Adrenal gland (tissue), 12 donors: Measurements from ENCODE around the gene MTUS2. TPM values are rescaled to one million over a fixed set of nuclear protein-coding genes. Genes with fewer than 3 reads are reported as not detected.
A peak's percentile ranks its signal among the peaks of the same experiment; 100 is the strongest.

Experiments
- DNase-seq, 7 donors: peaks; one replicate each; pipeline ENCODE4 v3.0.0-alpha.2; 2019 to 2020
- H3K27ac ChIP-seq, 5 donors: fragments of 200-600 bp; sonication (generic) in 4 of 5; 1 replicate in 3 of 5; 2 replicates in 2 of 5; pipeline versions ENCODE4 v1.5.1 to v1.8.0; 2016 to 2020; ENCODE audit warnings: mild to moderate bottlenecking in 1 of 5
- H3K27me3 ChIP-seq: fragments of 200-600 bp; 2 replicates; pipeline ENCODE4 v1.8.0; 2021
- H3K36me3 ChIP-seq, 2 donors: fragments of 200-600 bp; replicated peaks in 1 of 2; 1 replicate in 1 of 2; 2 replicates in 1 of 2; pipeline versions ENCODE4 v1.5.1 to v1.8.0; 2018 to 2022
- H3K4me1 ChIP-seq, 2 donors: fragments of 200-600 bp; replicated peaks in 1 of 2; 1 replicate in 1 of 2; 2 replicates in 1 of 2; pipeline versions ENCODE4 v1.5.1 to v1.8.0; 2018 to 2021
- H3K4me3 ChIP-seq, 4 donors: fragments of 200-600 bp; sonication (generic) in 3 of 4; one replicate each; pipeline ENCODE4 v1.5.1; 2016 to 2018
- H3K9me3 ChIP-seq, 3 donors: fragments of 200-600 bp; sonication (generic) in 1 of 3; replicated peaks in 1 of 3; 1 replicate in 2 of 3; 2 replicates in 1 of 3; pipeline versions ENCODE4 v1.5.1 to v1.8.0; 2016 to 2021
- CTCF ChIP-seq, 6 experiments: fragments of 450-650 bp in 4 of 6; fragments of 200-600 bp in 2 of 6; sonication (generic) in 1 of 6; IDR thresholded peaks; 1 replicate in 5 of 6; 2 replicates in 1 of 6; pipeline versions ENCODE4 v1.5.1 to v1.8.0; 2016 to 2021; ENCODE audit warnings: antibody characterized with exemption in 6 of 6, mild to moderate bottlenecking in 2 of 6, moderate library complexity in 1 of 6
- POLR2A ChIP-seq, 2 donors: fragments of 450-650 bp; IDR thresholded peaks; one replicate each; pipeline ENCODE4 v1.6.1; 2017; ENCODE audit warnings: antibody characterized with exemption in 2 of 2, mild to moderate bottlenecking in 2 of 2, moderate library complexity in 1 of 2
- WGBS, 4 donors: extraction: QIAGEN DNeasy Blood & Tissue Kit in 2 of 4; methylation state at CpG; one replicate each; pipeline versions ENCODE4 v1.1.5 to v1.1.7; 2013 to 2017; 5-methylcytosine and 5-hydroxymethylcytosine counted together
- intact Hi-C, 2 donors: fragments of 100-400 bp; cut with DNase I; formaldehyde crosslinking; loops; one replicate each; pipeline versions ENCODE4 v1.14.1 to v1.15.0; 2022 to 2023
- polyA plus RNA-seq, 3 donors: library from polyadenylated mRNA; stranded (reverse); fragments of 200-250 nt in 2 of 3; fragments of 350-450 nt in 1 of 3; fragmentation: Illumina TruSeq in 1 of 3; extraction: RNeasy Lipid Tissue Mini Kit (QIAGEN cat#74804) in 1 of 3; gene quantifications; one replicate each; pipeline ENCODE4 v1.2.3, GENCODE V29; 2013 to 2014
- total RNA-seq, 9 donors: library from RNA; depleted of rRNA in 4 of 9; stranded (reverse); fragments of >200 nt in 4 of 9; fragments of 120-200 nt in 1 of 9; fragmentation: NEBNext Ultra II Directional in 1 of 9; extraction: Animal tissue kit (Norgen Biotek cat#: 25700) in 1 of 9; gene quantifications; one replicate each; pipeline versions ENCODE4 v1.1.0 to v1.2.4, GENCODE V29; 2013 to 2023
- donor health status: healthy with polysubstance abuse.
- donor health status: Bipolar disorder and iron deficiency.
- donor health status: DM: yes; HTN: yes; CAD: no.
- donor health status: DM: no; HTN: no; CAD: no.
- donor health status: DM: no; HTN: no; CAD: no.
- donor health status: DM: yes; HTN: yes; CAD: no.

The MTUS2 gene
- total and polyA plus RNA-seq, 12 donors, result 0.07 to 0.24 (median 0.14) TPM; not detected in 5

GRCh38 chr13:28794396-28794795 is 25.7 kb upstream of the MTUS2 start:
- Histone ChIP-seq H3K9me3 (no peaks in the 10 kb centered on the region), H3K27ac (no peak overlapping the region), H3K36me3 (no peaks in the 10 kb centered on the region), H3K27me3 (peaks cover under 1% of the 10 kb centered on the region), H3K4me1 (no peaks in the 10 kb centered on the region), H3K4me3 (no peak overlapping the region)
- TF ChIP-seq CTCF (IDR thresholded peaks at IDR 0.05), result no peak
- no peak for TF ChIP-seq POLR2A (IDR thresholded peaks at IDR 0.05)
- no peak for DNase-seq
- intact Hi-C loops, result loop anchor here in 1 of 2 donors (5.0 to 10.0 kb wide), 2 partner anchors 80 to 117 kb away; partner anchors contain the start of gene SLC46A3
- WGBS, 4 donors, result 54 to 64% (median 60%) methylated on average over 6 of the region's 6 CpGs

- H3K27me3 ChIP-seq, result no peaks in the 10 kb centered on the region
- no peak overlapping the region for H3K4me3 ChIP-seq
- no peak for TF ChIP-seq CTCF (IDR thresholded peaks at IDR 0.05)
- no peak for TF ChIP-seq POLR2A (IDR thresholded peaks at IDR 0.05)
- no peak overlapping the region for H3K27ac ChIP-seq
- no peaks in the 10 kb centered on the region for H3K4me1 ChIP-seq
- no peaks in the 10 kb centered on the region for H3K9me3 ChIP-seq
- no peaks in the 10 kb centered on the region for H3K36me3 ChIP-seq
- WGBS, 4 donors, result 95 to 100% (median 96%) methylated on average over 1 of the region's 1 CpG
- DNase-seq, result no peak
- intact Hi-C loops, result loop anchor here (5.0 to 10.0 kb wide), 3 partner anchors 82 to 475 kb away; partner anchors contain the start of gene SLC46A3 (in 1 of the 2)
Measured at GRCh38 chr13:28796938-28797257, 23.2 kb upstream of the MTUS2 start.

GRCh38 chr13:28805193-28805819 is 14.8 kb upstream of the MTUS2 start:
- Histone ChIP-seq H3K27ac (no peak overlapping the region), H3K27me3 (peaks cover 7% of the 10 kb centered on the region), H3K4me3 (no peak overlapping the region), H3K36me3 (no peaks in the 10 kb centered on the region), H3K4me1 (no peaks in the 10 kb centered on the region), H3K9me3 (no peaks in the 10 kb centered on the region)
- TF ChIP-seq POLR2A (IDR thresholded peaks at IDR 0.05), result no peak
- peak in 2 of 6 experiments; percentile 19 to 38 for TF ChIP-seq CTCF (IDR thresholded peaks at IDR 0.05)
- intact Hi-C loops, result no loop called here
- 42 to 55% (median 50%) methylated on average over 11 of the region's 11 CpGs for WGBS, 4 donors
- DNase-seq, result no peak

- no peaks in the 10 kb centered on the region for H3K36me3 ChIP-seq
- H3K9me3 ChIP-seq, result no peaks in the 10 kb centered on the region
- peaks cover 0 to 5% of the 10 kb centered on the region in 2 donors for H3K4me1 ChIP-seq
- intact Hi-C loops, result loop anchor here in 1 of 2 donors (10.0 kb wide), 1 partner anchor 548 kb away; no protein-coding TSS in a partner anchor
- whole genome bisulfite sequencing, 4 donors, result 78 to 85% (median 84%) methylated on average over 2 of the region's 2 CpGs
- TF ChIP-seq POLR2A (IDR thresholded peaks at IDR 0.05) (no peak), CTCF (IDR thresholded peaks at IDR 0.05) (no peak)
- H3K27ac ChIP-seq, result no peak overlapping the region
- DNase-seq, result no peak
- no peak overlapping the region for H3K4me3 ChIP-seq
- H3K27me3 ChIP-seq, result peaks cover 31% of the 10 kb centered on the region
Measured at GRCh38 chr13:28817204-28817603, 2.9 kb upstream of the MTUS2 start.
